T-cell (primary cell): Measurements from ENCODE around the gene TCERG1L. TPM values are rescaled to one million over a fixed set of nuclear protein-coding genes. Genes with fewer than 3 reads are reported as not detected.
"Not testable (repeated sequence)": the region's sequence is repeated elsewhere in the genome, so short reads cannot be mapped to it uniquely, and the experiment has no call there.

Experiments used
- ATAC-seq, 4 experiments: fragments of 200-7000 bp in 3 of 4; fragments of 150-1000 bp in 1 of 4; cut with Tn5 transposase; replicated peaks in 1 of 4; 1 replicate in 3 of 4; 2 replicates in 1 of 4; pipeline ENCODE4 v1.10.0; 2021; ENCODE audit warnings: moderate library complexity in 3 of 4, mild to moderate bottlenecking in 2 of 4, moderate number of reproducible peaks in 1 of 4
- CTCF ChIA-PET, 2 donors: fragments of 300-600 bp; sonication (Branson Sonifier 250); formaldehyde crosslinking; loops; one replicate each; lab custom pipeline; 2022; ENCODE audit warnings: antibody characterized with exemption in 2 of 2; lab: Charles Lee
- POLR2A ChIA-PET, 2 donors: fragments of 300-600 bp; sonication (Branson Sonifier 250); formaldehyde crosslinking; loops; one replicate each; lab custom pipeline; 2022; ENCODE audit warnings: antibody characterized with exemption in 2 of 2; lab: Charles Lee
- DNase-seq, 35 experiments: peaks; one replicate each; pipeline versions ENCODE4 v3.0.0 to v3.0.0-alpha.2; 2013 to 2023
- H3K27ac ChIP-seq: one replicate; pipeline ENCODE4 v1.5.1; 2013; ENCODE audit warnings: low read length
- H3K27me3 ChIP-seq, 2 experiments: replicated peaks in 1 of 2; 1 replicate in 1 of 2; 2 replicates in 1 of 2; pipeline versions ENCODE4 v1.6.1 to v1.7.0; 2013; ENCODE audit warnings: low read length in 1 of 2, mixed read lengths in 1 of 2; ENCODE audit not compliant: control insufficient read depth in 2 of 2, insufficient read depth in 2 of 2; ENCODE audit errors: extremely low read depth in 1 of 2
- H3K36me3 ChIP-seq, 2 donors: 1 replicate in 1 of 2; 2 replicates in 1 of 2; pipeline versions ENCODE4 v1.6.1 to v1.7.0; 2013; ENCODE audit warnings: low read length in 1 of 2; ENCODE audit not compliant: control insufficient read depth in 2 of 2, insufficient read depth in 1 of 2; ENCODE audit errors: extremely low read depth in 1 of 2
- H3K4me1 ChIP-seq, 2 experiments: 1 replicate in 1 of 2; 2 replicates in 1 of 2; pipeline versions ENCODE4 v1.6.1 to v1.7.0; 2013; ENCODE audit warnings: low read length in 2 of 2, mixed read lengths in 1 of 2; ENCODE audit not compliant: insufficient read depth in 2 of 2, control insufficient read depth in 1 of 2; ENCODE audit errors: extremely low read depth in 1 of 2
- H3K4me3 ChIP-seq, 2 donors: 1 replicate in 1 of 2; 2 replicates in 1 of 2; pipeline versions ENCODE4 v1.5.1 to v1.7.0; 2013; ENCODE audit warnings: mild to moderate bottlenecking in 2 of 2, low read length in 1 of 2, moderate library complexity in 1 of 2; ENCODE audit not compliant: control insufficient read depth in 1 of 2; ENCODE audit errors: extremely low read depth in 1 of 2
- H3K9me3 ChIP-seq: 2 replicates; pipeline ENCODE4 v1.7.0; 2013
- H3K27ac Mint-ChIP-seq, 2 donors: one replicate each; pipeline ENCODE4 v1.8.0; 2020 to 2021; ENCODE audit warnings: mild to moderate bottlenecking in 2 of 2, mixed read lengths in 2 of 2
- H3K27me3 Mint-ChIP-seq, 2 donors: one replicate each; pipeline ENCODE4 v1.8.0; 2021 to 2022; ENCODE audit warnings: mixed read lengths in 2 of 2
- H3K36me3 Mint-ChIP-seq: one replicate; pipeline ENCODE4 v1.8.0; 2021; ENCODE audit warnings: mixed read lengths
- H3K4me1 Mint-ChIP-seq, 3 donors: one replicate each; pipeline ENCODE4 v1.8.0; 2020 to 2022; ENCODE audit warnings: mixed read lengths in 3 of 3, mild to moderate bottlenecking in 1 of 3
- H3K4me3 Mint-ChIP-seq, 3 donors: one replicate each; pipeline ENCODE4 v1.8.0; 2020 to 2022; ENCODE audit warnings: mild to moderate bottlenecking in 3 of 3, mixed read lengths in 3 of 3, moderate library complexity in 3 of 3
- H3K9me3 Mint-ChIP-seq, 3 donors: one replicate each; pipeline ENCODE4 v1.8.0; 2020 to 2022; ENCODE audit warnings: mixed read lengths in 3 of 3
- WGBS: methylation state at CpG from one replicate; pipeline ENCODE4 v1.1.5; 2013; ENCODE audit warnings: missing lambda C conversion rate; ENCODE audit not compliant: insufficient coverage; 5-methylcytosine and 5-hydroxymethylcytosine counted together
- total RNA-seq, 35 experiments: library from RNA in 6 of 35; stranded (reverse) in 6 of 35; fragments of 120-200 nt in 1 of 35; gene quantifications; one replicate each; pipeline versions ENCODE4 v1.2.1 to v1.2.4 and lab custom pipeline; 2013 to 2026

The TCERG1L gene
- total RNA-seq, 5 donors from 2014 or later (not counting 1 experiment from before 2014, with no cell fraction given), result 0.13 to 0.29 (median 0.21) TPM; not detected in 1

GRCh38 chr10:131239450-131239849 lies 72.1 kb downstream of the TCERG1L start:
- WGBS, result 77% methylated on average over 11 of the region's 13 CpGs

GRCh38 chr10:131238669-131239280 lies 72.7 kb downstream of the TCERG1L start:
- Histone ChIP-seq H3K36me3 (no peaks in the 10 kb centered on the region), H3K27ac (no peak overlapping the region), H3K9me3 (no peaks in the 10 kb centered on the region), H3K4me1 (no peaks in the 10 kb centered on the region), H3K4me3 (no peak overlapping the region), H3K27me3 (no peaks in the 10 kb centered on the region)
- H3K27ac Mint-ChIP-seq, result no peak overlapping the region
- ATAC-seq, result no peak
- POLR2A ChIA-PET, result no interaction called here
- H3K4me1 Mint-ChIP-seq, result no peaks in the 10 kb centered on the region
- WGBS, result 74% methylated on average over 12 of the region's 13 CpGs
- CTCF ChIA-PET, result no interaction called here
- H3K9me3 Mint-ChIP-seq, result peaks cover 0 to 2% (median 0%) of the 10 kb centered on the region in 3 donors
- no peak overlapping the region for H3K4me3 Mint-ChIP-seq
- DNase-seq, result no peak
- no peaks in the 10 kb centered on the region for H3K36me3 Mint-ChIP-seq
- peaks cover 0 to 2% of the 10 kb centered on the region in 2 donors for H3K27me3 Mint-ChIP-seq

More at GRCh38 chr10:131239450-131239849, 72.1 kb downstream of the TCERG1L start:
- Histone ChIP-seq H3K9me3 (no peaks in the 10 kb centered on the region), H3K4me1 (no peaks in the 10 kb centered on the region), H3K36me3 (no peaks in the 10 kb centered on the region), H3K4me3 (no peak overlapping the region), H3K27ac (no peak overlapping the region), H3K27me3 (no peaks in the 10 kb centered on the region)
- no peak overlapping the region for H3K4me3 Mint-ChIP-seq
- DNase-seq (no peak), ATAC-seq (no peak)
- no peaks in the 10 kb centered on the region for H3K36me3 Mint-ChIP-seq
- no peaks in the 10 kb centered on the region for H3K4me1 Mint-ChIP-seq
- H3K27me3 Mint-ChIP-seq, result peaks cover 0 to 5% of the 10 kb centered on the region in 2 donors
- no peaks in the 10 kb centered on the region for H3K9me3 Mint-ChIP-seq
- CTCF ChIA-PET, result no interaction called here
- no peak overlapping the region for H3K27ac Mint-ChIP-seq
- POLR2A ChIA-PET, result no interaction called here

GRCh38 chr10:131237991-131238651 lies 73.4 kb downstream of the TCERG1L start:
- Histone ChIP-seq H3K36me3 (no peaks in the 10 kb centered on the region), H3K9me3 (no peaks in the 10 kb centered on the region), H3K4me1 (no peaks in the 10 kb centered on the region), H3K4me3 (no peak overlapping the region), H3K27me3 (no peaks in the 10 kb centered on the region), H3K27ac (no peak overlapping the region)
- Mint-ChIP-seq H3K4me3 (no peak overlapping the region), H3K36me3 (no peaks in the 10 kb centered on the region), H3K27me3 (peaks cover 0 to 2% of the 10 kb centered on the region in 2 donors), H3K27ac (no peak overlapping the region), H3K4me1 (no peaks in the 10 kb centered on the region), H3K9me3 (peaks cover 0 to 4% (median 0%) of the 10 kb centered on the region in 3 donors)
- 86% methylated on average over 10 of the region's 20 CpGs for WGBS
- ChIA-PET POLR2A (no interaction called here), CTCF (no interaction called here)
- no peak for DNase-seq
- ATAC-seq, result no peak

- H3K4me3 ChIP-seq, ATAC-seq, H3K4me3 Mint-ChIP-seq, H3K4me1 Mint-ChIP-seq, POLR2A ChIA-PET, H3K9me3 Mint-ChIP-seq, H3K36me3 Mint-ChIP-seq, CTCF ChIA-PET, H3K36me3 ChIP-seq, H3K27me3 ChIP-seq, H3K27ac Mint-ChIP-seq, H3K9me3 ChIP-seq, H3K27me3 Mint-ChIP-seq, H3K27ac ChIP-seq, H3K4me1 ChIP-seq, DNase-seq: not testable (repeated sequence)
- WGBS, result 91% methylated on average over 4 of the region's 13 CpGs
Observed at GRCh38 chr10:131234606-131235005, 76.9 kb downstream of the TCERG1L start.

- peaks cover 0 to 4% (median 0%) of the 10 kb centered on the region in 3 donors for H3K9me3 Mint-ChIP-seq
- ATAC-seq (no peak), DNase-seq (no peak)
- H3K36me3 Mint-ChIP-seq, result no peaks in the 10 kb centered on the region
- no peaks in the 10 kb centered on the region for H3K4me1 Mint-ChIP-seq
- no peak overlapping the region for H3K4me3 Mint-ChIP-seq
- peaks cover 0 to 2% of the 10 kb centered on the region in 2 experiments for H3K27me3 ChIP-seq
- H3K9me3 ChIP-seq, result no peaks in the 10 kb centered on the region
- ChIA-PET POLR2A (no interaction called here), CTCF (no interaction called here)
- no peak overlapping the region for H3K27ac Mint-ChIP-seq
- whole genome bisulfite sequencing, result 77% methylated on average over 4 of the region's 7 CpGs
- no peak overlapping the region for H3K27ac ChIP-seq
- no peaks in the 10 kb centered on the region for H3K36me3 ChIP-seq
- H3K4me1 ChIP-seq, result no peaks in the 10 kb centered on the region
- no peaks in the 10 kb centered on the region for H3K27me3 Mint-ChIP-seq
- no peak overlapping the region for H3K4me3 ChIP-seq
Observed at GRCh38 chr10:131233611-131234258, 77.8 kb downstream of the TCERG1L start.

- Histone ChIP-seq H3K27ac (no peak overlapping the region), H3K4me3 (no peak overlapping the region), H3K27me3 (peaks cover 0 to 2% of the 10 kb centered on the region in 2 experiments), H3K9me3 (no peaks in the 10 kb centered on the region), H3K36me3 (no peaks in the 10 kb centered on the region), H3K4me1 (no peaks in the 10 kb centered on the region)
- no peaks in the 10 kb centered on the region for H3K27me3 Mint-ChIP-seq
- CTCF ChIA-PET, result no interaction called here
- no peaks in the 10 kb centered on the region for H3K4me1 Mint-ChIP-seq
- H3K36me3 Mint-ChIP-seq, result no peaks in the 10 kb centered on the region
- POLR2A ChIA-PET, result no interaction called here
- H3K27ac Mint-ChIP-seq, result no peak overlapping the region
- H3K9me3 Mint-ChIP-seq, result peaks cover 0 to 4% (median 0%) of the 10 kb centered on the region in 3 donors
- ATAC-seq (no peak), DNase-seq (no peak)
- 80% methylated on average over 13 of the region's 15 CpGs for WGBS
- no peak overlapping the region for H3K4me3 Mint-ChIP-seq
Observed at GRCh38 chr10:131231965-131232541, 79.5 kb downstream of the TCERG1L start.
